ENCODE data around the gene SLC5A2.
"Not testable (repeated sequence)": the region's sequence is repeated elsewhere in the genome, so short reads cannot be mapped to it uniquely, and the experiment has no call there.

SLC5A2 gene

GRCh38 chr16:31483081-31483480, at the start of gene SLC5A2:
Gene SLC5A2 (plus strand): TSS chr16:31483123. CDS start chr16:31483137, 14 bp downstream.
- peaks cover 23 to 38% of the 10 kb centered on the region in 2 donors for H3K4me1 ChIP-seq (ENCODE audit: control insufficient read depth in 1 of 2, insufficient read depth in 2 of 2, low read length in 2 of 2)
- H3K27ac ChIP-seq (ENCODE audit: low read depth, low read length) = no peak within 1 kb of the TSS
- H3K27me3 ChIP-seq (ENCODE audit: control insufficient read depth in 1 of 2, insufficient read depth in 2 of 2, low read length in 2 of 2) = no peaks in the 10 kb centered on the region
- no peak within 1 kb of the TSS for H3K4me3 ChIP-seq (ENCODE audit: low read depth in 1 of 2, low read length in 2 of 2)
- H3K36me3 ChIP-seq (ENCODE audit: control insufficient read depth in 1 of 2, insufficient read depth in 2 of 2, low read length in 2 of 2) = no peaks in the 10 kb centered on the region
- no peaks in the 10 kb centered on the region for H3K9me3 ChIP-seq (ENCODE audit: control insufficient read depth in 1 of 2, low read length in 2 of 2)
- H3K9ac ChIP-seq (ENCODE audit: low read depth in 1 of 2, low read length in 2 of 2) = no peak within 1 kb of the TSS

DNA sequence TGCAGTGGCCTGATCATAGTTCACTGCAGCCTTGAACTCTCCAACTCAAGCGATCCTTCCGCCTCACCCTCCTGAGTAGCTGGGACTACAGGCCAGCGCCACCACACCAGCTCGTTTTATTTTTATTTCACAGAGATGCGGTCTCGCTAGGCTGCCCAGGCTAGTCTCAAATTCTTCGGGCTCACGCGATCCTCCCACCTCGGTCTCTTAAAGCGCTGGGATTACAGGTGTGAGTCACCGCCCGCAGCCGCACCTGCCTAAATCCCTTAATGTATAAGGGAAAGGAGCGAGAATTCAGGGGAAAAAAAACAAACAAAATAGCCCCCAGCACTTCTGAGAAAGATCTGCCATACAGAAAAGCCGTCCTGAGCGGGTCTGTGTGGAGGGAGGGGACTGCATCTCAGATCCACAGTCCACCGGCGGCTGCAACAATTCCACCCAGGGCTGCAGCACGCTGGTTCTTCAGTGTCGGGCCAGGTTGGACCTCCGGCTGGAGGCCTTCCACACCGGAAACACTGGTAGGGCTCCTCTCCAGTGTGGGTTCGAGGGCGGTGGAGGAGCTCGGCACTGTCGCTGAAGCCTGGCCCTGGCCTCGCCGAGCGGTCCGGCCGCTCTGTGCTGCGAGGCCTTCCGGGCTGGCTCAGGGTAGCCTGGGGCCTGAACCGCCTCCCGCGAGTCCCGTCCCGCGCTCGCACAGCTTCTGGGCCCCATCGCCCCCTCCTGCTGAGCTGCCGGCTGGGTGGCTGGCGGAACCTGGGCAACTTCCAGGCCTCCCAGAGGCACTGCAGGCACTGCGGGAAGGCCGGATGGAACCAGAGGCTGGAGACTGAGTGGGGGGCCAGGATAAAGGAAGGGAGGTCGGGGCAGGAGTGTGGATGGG, 47.3 kb upstream of the SLC5A2 start:
- Histone ChIP-seq H3K36me3 (ENCODE audit: control insufficient read depth in 1 of 2, insufficient read depth in 2 of 2, low read length in 2 of 2) (no peaks in the 10 kb centered on the region), H3K27me3 (ENCODE audit: control insufficient read depth in 1 of 2, insufficient read depth in 2 of 2, low read length in 2 of 2) (no peaks in the 10 kb centered on the region), H3K9me3 (ENCODE audit: control insufficient read depth in 1 of 2, low read length in 2 of 2) (no peaks in the 10 kb centered on the region), H3K4me1 (ENCODE audit: control insufficient read depth in 1 of 2, insufficient read depth in 2 of 2, low read length in 2 of 2) (no peaks in the 10 kb centered on the region), H3K4me3 (ENCODE audit: low read depth in 1 of 2, low read length in 2 of 2) (no peak overlapping the region), H3K27ac (ENCODE audit: low read depth, low read length) (no peak overlapping the region), H3K9ac (ENCODE audit: low read depth in 1 of 2, low read length in 2 of 2) (no peak overlapping the region)

GRCh38 chr16:31436221-31437045, 46.5 kb upstream of the SLC5A2 start:
- H3K27me3 ChIP-seq (ENCODE audit: control insufficient read depth in 1 of 2, insufficient read depth in 2 of 2, low read length in 2 of 2) = no peaks in the 10 kb centered on the region
- no peaks in the 10 kb centered on the region for H3K9me3 ChIP-seq (ENCODE audit: control insufficient read depth in 1 of 2, low read length in 2 of 2)
- H3K4me1 ChIP-seq (ENCODE audit: control insufficient read depth in 1 of 2, insufficient read depth in 2 of 2, low read length in 2 of 2) = no peaks in the 10 kb centered on the region
- no peak overlapping the region for H3K27ac ChIP-seq (ENCODE audit: low read depth, low read length)
- H3K9ac ChIP-seq (ENCODE audit: low read depth in 1 of 2, low read length in 2 of 2) = no peak overlapping the region
- H3K36me3 ChIP-seq (ENCODE audit: control insufficient read depth in 1 of 2, insufficient read depth in 2 of 2, low read length in 2 of 2) = no peaks in the 10 kb centered on the region
- H3K4me3 ChIP-seq (ENCODE audit: low read depth in 1 of 2, low read length in 2 of 2) = no peak overlapping the region

GRCh38 chr16:31438414-31438813, 44.5 kb upstream of the SLC5A2 start:
- Histone ChIP-seq H3K36me3 (ENCODE audit: control insufficient read depth in 1 of 2, insufficient read depth in 2 of 2, low read length in 2 of 2) (no peaks in the 10 kb centered on the region), H3K27me3 (ENCODE audit: control insufficient read depth in 1 of 2, insufficient read depth in 2 of 2, low read length in 2 of 2) (no peaks in the 10 kb centered on the region), H3K4me1 (ENCODE audit: control insufficient read depth in 1 of 2, insufficient read depth in 2 of 2, low read length in 2 of 2) (no peaks in the 10 kb centered on the region), H3K27ac (ENCODE audit: low read depth, low read length) (no peak overlapping the region), H3K9me3 (ENCODE audit: control insufficient read depth in 1 of 2, low read length in 2 of 2) (no peaks in the 10 kb centered on the region), H3K9ac (ENCODE audit: low read depth in 1 of 2, low read length in 2 of 2) (no peak overlapping the region), H3K4me3 (ENCODE audit: low read depth in 1 of 2, low read length in 2 of 2) (no peak overlapping the region)

DNA sequence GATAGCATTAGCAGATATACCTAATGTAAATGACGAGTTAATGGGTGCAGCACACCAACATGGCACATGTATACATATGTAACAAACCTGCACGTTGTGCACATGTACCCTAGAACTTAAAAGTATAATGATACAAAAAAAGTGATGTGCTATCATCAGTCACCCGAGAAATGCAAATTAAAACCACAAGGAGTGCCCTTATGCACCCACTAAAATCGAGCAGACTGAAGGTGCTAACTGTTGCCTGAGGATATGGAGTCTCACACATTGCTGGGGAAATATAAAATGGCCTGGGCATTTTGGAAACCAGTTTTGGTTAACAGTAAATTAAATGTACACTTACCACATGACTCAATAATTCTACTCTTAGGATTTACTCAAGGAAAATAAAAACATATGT, 43.9 kb upstream of the SLC5A2 start:
- H3K9me3 ChIP-seq (ENCODE audit: control insufficient read depth in 1 of 2, low read length in 2 of 2); H3K27ac ChIP-seq (ENCODE audit: low read depth, low read length); H3K9ac ChIP-seq (ENCODE audit: low read depth in 1 of 2, low read length in 2 of 2); H3K36me3 ChIP-seq (ENCODE audit: control insufficient read depth in 1 of 2, insufficient read depth in 2 of 2, low read length in 2 of 2); H3K4me3 ChIP-seq (ENCODE audit: low read depth in 1 of 2, low read length in 2 of 2); H3K27me3 ChIP-seq (ENCODE audit: control insufficient read depth in 1 of 2, insufficient read depth in 2 of 2, low read length in 2 of 2); H3K4me1 ChIP-seq (ENCODE audit: control insufficient read depth in 1 of 2, insufficient read depth in 2 of 2, low read length in 2 of 2): not testable (repeated sequence)

DNA sequence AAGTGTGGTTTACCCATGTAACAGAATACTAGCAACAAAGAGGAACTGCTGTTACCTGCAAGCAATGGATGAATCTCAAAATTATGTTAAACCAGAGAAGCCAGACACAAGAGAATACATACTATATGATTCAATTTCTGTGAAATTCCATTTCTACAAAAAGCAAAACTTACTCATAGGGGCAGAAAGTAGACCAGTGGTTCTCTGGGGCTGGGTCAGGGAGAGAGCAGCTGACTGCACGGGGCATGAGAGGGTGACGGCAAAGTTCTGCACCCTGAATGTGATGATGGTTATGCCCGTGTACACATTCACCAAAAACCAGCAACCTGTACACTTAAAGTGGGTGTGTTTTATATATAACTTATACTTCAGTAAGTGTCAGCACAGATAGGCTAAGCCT, 43.4 kb upstream of the SLC5A2 start:
- Histone ChIP-seq H3K27ac (ENCODE audit: low read depth, low read length) (no peak overlapping the region), H3K4me1 (ENCODE audit: control insufficient read depth in 1 of 2, insufficient read depth in 2 of 2, low read length in 2 of 2) (no peaks in the 10 kb centered on the region), H3K27me3 (ENCODE audit: control insufficient read depth in 1 of 2, insufficient read depth in 2 of 2, low read length in 2 of 2) (no peaks in the 10 kb centered on the region), H3K9ac (ENCODE audit: low read depth in 1 of 2, low read length in 2 of 2) (no peak overlapping the region), H3K9me3 (ENCODE audit: control insufficient read depth in 1 of 2, low read length in 2 of 2) (no peaks in the 10 kb centered on the region), H3K4me3 (ENCODE audit: low read depth in 1 of 2, low read length in 2 of 2) (no peak overlapping the region), H3K36me3 (ENCODE audit: control insufficient read depth in 1 of 2, insufficient read depth in 2 of 2, low read length in 2 of 2) (no peaks in the 10 kb centered on the region)

DNA sequence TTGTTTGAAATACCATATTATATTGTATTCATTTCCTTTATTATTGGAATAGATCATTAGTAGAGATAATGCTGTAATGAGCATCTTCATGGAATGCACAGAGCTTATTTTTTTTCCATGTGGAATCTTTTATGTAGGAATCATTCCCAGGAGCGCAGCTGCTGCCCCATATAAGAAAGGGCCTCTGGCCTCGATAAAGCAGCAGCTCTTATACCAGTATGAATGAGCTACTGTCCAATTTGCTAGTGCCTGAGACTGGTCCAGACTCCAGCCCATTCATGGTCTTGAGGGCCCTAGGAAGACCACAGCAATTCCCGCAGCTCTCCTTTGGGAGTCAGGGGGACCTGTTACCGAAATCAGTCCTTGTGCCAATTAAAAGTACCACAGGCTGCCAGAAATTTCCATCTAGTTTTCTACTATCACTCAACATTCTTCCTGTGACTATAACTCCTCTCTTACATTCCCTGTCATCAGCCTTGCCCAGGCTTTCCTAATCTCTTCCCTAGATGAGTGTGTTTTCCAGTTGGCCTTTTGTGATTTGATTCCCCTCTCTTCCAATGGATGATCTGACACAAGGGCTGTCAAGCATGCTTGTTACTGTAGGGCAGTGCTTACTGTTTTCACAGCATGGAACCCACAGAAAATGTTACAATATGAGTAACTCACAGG, 42.3 kb upstream of the SLC5A2 start:
- H3K27me3 ChIP-seq (ENCODE audit: control insufficient read depth in 1 of 2, insufficient read depth in 2 of 2, low read length in 2 of 2) = no peaks in the 10 kb centered on the region
- H3K27ac ChIP-seq (ENCODE audit: low read depth, low read length) = no peak overlapping the region
- H3K36me3 ChIP-seq (ENCODE audit: control insufficient read depth in 1 of 2, insufficient read depth in 2 of 2, low read length in 2 of 2) = no peaks in the 10 kb centered on the region
- H3K4me1 ChIP-seq (ENCODE audit: control insufficient read depth in 1 of 2, insufficient read depth in 2 of 2, low read length in 2 of 2) = no peaks in the 10 kb centered on the region
- no peak overlapping the region for H3K4me3 ChIP-seq (ENCODE audit: low read depth in 1 of 2, low read length in 2 of 2)
- H3K9me3 ChIP-seq (ENCODE audit: control insufficient read depth in 1 of 2, low read length in 2 of 2) = no peaks in the 10 kb centered on the region
- no peak overlapping the region for H3K9ac ChIP-seq (ENCODE audit: low read depth in 1 of 2, low read length in 2 of 2)

DNA sequence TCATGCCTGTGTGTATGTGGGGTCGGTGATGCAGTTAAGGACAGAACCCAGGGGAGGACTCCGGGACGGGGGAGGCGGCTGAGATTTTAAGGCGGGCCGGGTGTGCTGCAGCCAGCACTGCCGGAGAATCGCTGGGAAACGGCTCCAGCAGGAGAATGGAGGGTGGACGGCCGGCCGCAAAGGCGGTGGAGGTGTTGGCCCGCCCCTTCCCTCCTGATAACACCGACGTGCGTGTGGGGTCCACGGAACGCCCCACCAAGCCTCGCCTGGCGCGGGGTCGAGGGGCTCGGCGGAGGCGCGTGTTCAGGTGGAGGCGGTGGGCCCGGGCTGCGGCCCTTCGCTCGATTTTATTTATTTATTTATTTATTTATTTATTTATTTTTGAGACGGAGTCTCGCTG, 41.0 kb upstream of the SLC5A2 start:
- no peak overlapping the region for H3K9ac ChIP-seq (ENCODE audit: low read depth in 1 of 2, low read length in 2 of 2)

GRCh38 chr16:31445931-31446330, 37.0 kb upstream of the SLC5A2 start:
- H3K9me3 ChIP-seq (ENCODE audit: control insufficient read depth in 1 of 2, low read length in 2 of 2); H3K27ac ChIP-seq (ENCODE audit: low read depth, low read length); H3K27me3 ChIP-seq (ENCODE audit: control insufficient read depth in 1 of 2, insufficient read depth in 2 of 2, low read length in 2 of 2); H3K4me3 ChIP-seq (ENCODE audit: low read depth in 1 of 2, low read length in 2 of 2); H3K9ac ChIP-seq (ENCODE audit: low read depth in 1 of 2, low read length in 2 of 2); H3K4me1 ChIP-seq (ENCODE audit: control insufficient read depth in 1 of 2, insufficient read depth in 2 of 2, low read length in 2 of 2); H3K36me3 ChIP-seq (ENCODE audit: control insufficient read depth in 1 of 2, insufficient read depth in 2 of 2, low read length in 2 of 2): not testable (repeated sequence)

More for the DNA sequence above, 41.0 kb upstream of the SLC5A2 start:
- Histone ChIP-seq H3K27me3 (ENCODE audit: control insufficient read depth in 1 of 2, insufficient read depth in 2 of 2, low read length in 2 of 2) (no peaks in the 10 kb centered on the region), H3K27ac (ENCODE audit: low read depth, low read length) (no peak overlapping the region), H3K9me3 (ENCODE audit: control insufficient read depth in 1 of 2, low read length in 2 of 2) (no peaks in the 10 kb centered on the region), H3K4me3 (ENCODE audit: low read depth in 1 of 2, low read length in 2 of 2) (no peak overlapping the region), H3K4me1 (ENCODE audit: control insufficient read depth in 1 of 2, insufficient read depth in 2 of 2, low read length in 2 of 2) (no peaks in the 10 kb centered on the region), H3K36me3 (ENCODE audit: control insufficient read depth in 1 of 2, insufficient read depth in 2 of 2, low read length in 2 of 2) (no peaks in the 10 kb centered on the region)

DNA sequence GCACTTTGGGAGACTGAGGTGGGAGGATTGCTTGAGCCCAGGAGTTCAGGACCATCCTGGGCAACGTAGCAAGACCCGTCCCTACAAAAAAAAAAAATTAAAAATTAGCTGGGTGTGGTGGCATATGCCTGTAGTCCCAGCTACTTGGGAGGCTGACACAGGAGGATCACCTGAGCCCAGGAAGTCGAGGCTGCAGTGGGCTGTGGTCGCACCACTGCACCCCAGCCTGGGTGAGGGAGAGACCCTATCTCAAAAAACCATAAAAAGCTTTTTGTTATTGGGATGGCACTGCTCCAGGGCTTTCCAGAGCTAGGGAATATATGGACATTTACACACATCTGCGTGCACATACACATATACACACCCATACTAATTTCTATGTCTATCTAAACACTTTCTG, 31.7 kb upstream of the SLC5A2 start:
- Histone ChIP-seq H3K9ac (ENCODE audit: low read depth in 1 of 2, low read length in 2 of 2) (no peak overlapping the region), H3K27ac (ENCODE audit: low read depth, low read length) (no peak overlapping the region), H3K36me3 (ENCODE audit: control insufficient read depth in 1 of 2, insufficient read depth in 2 of 2, low read length in 2 of 2) (peaks cover 0 to 3% of the 10 kb centered on the region in 2 donors), H3K27me3 (ENCODE audit: control insufficient read depth in 1 of 2, insufficient read depth in 2 of 2, low read length in 2 of 2) (no peaks in the 10 kb centered on the region), H3K9me3 (ENCODE audit: control insufficient read depth in 1 of 2, low read length in 2 of 2) (no peaks in the 10 kb centered on the region), H3K4me1 (ENCODE audit: control insufficient read depth in 1 of 2, insufficient read depth in 2 of 2, low read length in 2 of 2) (peaks cover 19 to 25% of the 10 kb centered on the region in 2 donors), H3K4me3 (ENCODE audit: low read depth in 1 of 2, low read length in 2 of 2) (no peak overlapping the region)

All from duodenal mucosa (tissue), 2 donors.